Urinary bladder (tissue), 4 donors: ENCODE data around the gene SCTR. TPM values are rescaled to one million over a fixed set of nuclear protein-coding genes. Genes with fewer than 3 reads are reported as not detected.

Experiments
- DNase-seq: peaks from one replicate; pipeline ENCODE4 v3.0.0-alpha.2; 2015; ENCODE audit errors: extremely low spot score
- H3K27ac ChIP-seq: one replicate; pipeline ENCODE4 v1.5.1; 2013; ENCODE audit warnings: low read depth, mild to moderate bottlenecking, moderate library complexity
- H3K36me3 ChIP-seq: one replicate; pipeline ENCODE4 v1.6.1; 2013; ENCODE audit warnings: mild to moderate bottlenecking, moderate library complexity; ENCODE audit not compliant: insufficient read depth
- H3K4me1 ChIP-seq: one replicate; pipeline ENCODE4 v1.6.1; 2013; ENCODE audit warnings: mild to moderate bottlenecking, moderate library complexity; ENCODE audit not compliant: insufficient read depth
- H3K4me3 ChIP-seq: one replicate; pipeline ENCODE4 v1.5.1; 2013; ENCODE audit warnings: low read depth, low read length
- WGBS: extraction: QIAGEN DNeasy Blood & Tissue Kit; methylation state at CpG from one replicate; pipeline ENCODE4 v1.1.7; 2013; 5-methylcytosine and 5-hydroxymethylcytosine counted together
- polyA plus RNA-seq: library from polyadenylated mRNA; stranded (reverse); fragments of 200-250 nt; gene quantifications from one replicate; pipeline ENCODE4 v1.2.3, GENCODE V29; 2013
- total RNA-seq: library from RNA; depleted of rRNA; stranded (reverse); fragments of >200 nt; gene quantifications from one replicate; pipeline ENCODE4 v1.2.3, GENCODE V29; 2014
- donor health status: healthy with polysubstance abuse.
- donor health status: healthy.

The SCTR gene
- total and polyA plus RNA-seq, 2 donors = not detected

- WGBS = 75% methylated on average over 9 of the region's 9 CpGs
- no peaks in the 10 kb centered on the region for H3K36me3 ChIP-seq
- no peaks in the 10 kb centered on the region for H3K4me1 ChIP-seq
- no peak overlapping the region for H3K4me3 ChIP-seq
- H3K27ac ChIP-seq = no peak overlapping the region
- no peak for DNase-seq
Measured at GRCh38 chr2:119448427-119449141, 75.7 kb downstream of the SCTR start.

- H3K36me3 ChIP-seq = no peaks in the 10 kb centered on the region
- H3K27ac ChIP-seq = no peak overlapping the region
- H3K4me1 ChIP-seq = no peaks in the 10 kb centered on the region
- DNase-seq = no peak
- WGBS = 71% methylated on average over 9 of the region's 9 CpGs
- no peak overlapping the region for H3K4me3 ChIP-seq
Measured at GRCh38 chr2:119446037-119446436, 78.2 kb downstream of the SCTR start.

- H3K4me1 ChIP-seq = no peaks in the 10 kb centered on the region
- no peak for DNase-seq
- H3K36me3 ChIP-seq = no peaks in the 10 kb centered on the region
- 94% methylated on average over 11 of the region's 11 CpGs for WGBS
- no peak overlapping the region for H3K27ac ChIP-seq
- no peak overlapping the region for H3K4me3 ChIP-seq
Measured at GRCh38 chr2:119442850-119443249, 81.4 kb downstream of the SCTR start.

- Histone ChIP-seq H3K27ac (no peak overlapping the region), H3K36me3 (no peaks in the 10 kb centered on the region), H3K4me3 (no peak overlapping the region), H3K4me1 (no peaks in the 10 kb centered on the region)
- DNase-seq = no peak
- 84% methylated on average over 7 of the region's 7 CpGs for WGBS
Measured at GRCh38 chr2:119442226-119442619, 82.1 kb downstream of the SCTR start.

- DNase-seq = no peak
- Histone ChIP-seq H3K36me3 (no peaks in the 10 kb centered on the region), H3K4me3 (no peak overlapping the region), H3K4me1 (no peaks in the 10 kb centered on the region), H3K27ac (no peak overlapping the region)
- 86% methylated on average over 8 of the region's 8 CpGs for WGBS
Measured at GRCh38 chr2:119441376-119442225, 82.7 kb downstream of the SCTR start.

GRCh38 chr2:119440873-119441272 lies 83.4 kb downstream of the SCTR start:
- Histone ChIP-seq H3K27ac (no peak overlapping the region), H3K4me1 (no peaks in the 10 kb centered on the region), H3K36me3 (no peaks in the 10 kb centered on the region), H3K4me3 (no peak overlapping the region)
- DNase-seq = no peak
- 79% methylated on average over 4 of the region's 4 CpGs for WGBS

- WGBS = 49% methylated on average over 1 of the region's 1 CpG
- no peak overlapping the region for H3K4me3 ChIP-seq
Measured at GRCh38 chr2:119440501-119440870, 83.8 kb downstream of the SCTR start.

GRCh38 chr2:119439574-119440500 lies 84.4 kb downstream of the SCTR start:
- H3K36me3 ChIP-seq = no peaks in the 10 kb centered on the region
- no peak overlapping the region for H3K4me3 ChIP-seq
- H3K27ac ChIP-seq = no peak overlapping the region
- DNase-seq = no peak
- 85% methylated on average over 15 of the region's 15 CpGs for WGBS
- H3K4me1 ChIP-seq = no peaks in the 10 kb centered on the region

More at GRCh38 chr2:119440501-119440870, 83.8 kb downstream of the SCTR start:
- H3K36me3 ChIP-seq = no peaks in the 10 kb centered on the region
- no peaks in the 10 kb centered on the region for H3K4me1 ChIP-seq
- DNase-seq = no peak
- H3K27ac ChIP-seq = no peak overlapping the region

GRCh38 chr2:119438726-119439284 lies 85.5 kb downstream of the SCTR start:
- no peaks in the 10 kb centered on the region for H3K4me1 ChIP-seq
- H3K36me3 ChIP-seq = no peaks in the 10 kb centered on the region
- WGBS = 93% methylated on average over 6 of the region's 6 CpGs
- H3K4me3 ChIP-seq = no peak overlapping the region
- DNase-seq = no peak
- H3K27ac ChIP-seq = no peak overlapping the region

- Histone ChIP-seq H3K4me3 (no peak overlapping the region), H3K36me3 (no peaks in the 10 kb centered on the region), H3K4me1 (no peaks in the 10 kb centered on the region), H3K27ac (no peak overlapping the region)
- DNase-seq = no peak
- 87% methylated on average over 6 of the region's 6 CpGs for WGBS
Measured at GRCh38 chr2:119438128-119438656, 86.1 kb downstream of the SCTR start.

GRCh38 chr2:119436993-119437772 lies 87.1 kb downstream of the SCTR start:
- DNase-seq = no peak
- H3K27ac ChIP-seq = no peak overlapping the region
- WGBS = 92% methylated on average over 22 of the region's 22 CpGs

GRCh38 chr2:119435953-119436297 lies 88.4 kb downstream of the SCTR start:
- Histone ChIP-seq H3K36me3 (no peaks in the 10 kb centered on the region), H3K4me3 (no peak overlapping the region), H3K27ac (no peak overlapping the region), H3K4me1 (no peaks in the 10 kb centered on the region)
- no peak for DNase-seq
- 73% methylated on average over 7 of the region's 7 CpGs for WGBS

More at GRCh38 chr2:119436993-119437772, 87.1 kb downstream of the SCTR start:
- Histone ChIP-seq H3K36me3 (no peaks in the 10 kb centered on the region), H3K4me3 (no peak overlapping the region), H3K4me1 (no peaks in the 10 kb centered on the region)
